Activated CD4-positive, alpha-beta T cell treated with anti-CD3 and anti-CD28 coated beads, Interleukin-2, amount 50 U/mL, for 24 hours (primary cell): ENCODE measurements around the gene NR2F2.

Source experiments
- DNase-seq, 2 donors: peaks; one replicate each; pipeline ENCODE4 v3.0.0-alpha.2; 2020; ENCODE audit warnings: low read depth in 1 of 2, low spot score in 1 of 2

Gene NR2F2

DNA sequence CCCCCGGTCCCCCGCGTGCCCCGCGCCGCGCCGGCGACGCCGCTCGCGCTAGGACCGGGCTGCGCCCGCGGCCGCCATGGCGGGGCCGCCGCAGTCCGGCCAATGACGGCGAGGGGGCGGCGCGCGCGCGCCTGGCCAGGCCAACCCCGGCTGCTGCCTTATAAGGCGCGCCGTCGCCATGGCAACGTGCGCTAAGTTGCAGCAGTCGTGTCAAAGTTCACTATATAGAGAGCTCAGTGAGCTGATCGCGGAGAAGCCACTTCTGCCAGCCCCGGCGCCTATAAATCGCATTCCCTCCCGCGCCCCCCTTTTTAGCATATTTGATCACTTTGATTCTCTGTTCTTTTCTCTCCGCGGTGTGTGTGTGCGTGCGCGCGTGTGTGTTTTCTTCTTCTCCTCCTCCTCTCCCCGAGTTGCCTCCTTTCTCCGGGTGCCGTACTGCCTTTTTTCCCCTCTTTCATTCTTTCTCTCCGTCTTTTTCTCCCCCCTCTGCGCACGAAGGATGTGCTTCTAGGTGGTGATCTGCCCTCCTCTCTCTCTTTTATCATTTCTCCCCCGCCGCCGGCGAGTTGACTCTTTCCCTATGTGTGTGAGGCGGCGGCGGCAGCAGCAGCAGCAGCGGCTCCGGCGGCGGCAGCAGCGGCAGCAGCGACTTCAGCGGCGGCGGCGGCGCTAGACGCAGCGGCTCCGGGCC is at the start of gene NR2F2:
TSS of gene NR2F2 (plus strand) at position 251 of the 694 bp plus-strand sequence. CDS start 1,406 bp downstream, outside the sequence.
- peak in 1 of 2 donors; percentile 25 for DNase-seq

DNA sequence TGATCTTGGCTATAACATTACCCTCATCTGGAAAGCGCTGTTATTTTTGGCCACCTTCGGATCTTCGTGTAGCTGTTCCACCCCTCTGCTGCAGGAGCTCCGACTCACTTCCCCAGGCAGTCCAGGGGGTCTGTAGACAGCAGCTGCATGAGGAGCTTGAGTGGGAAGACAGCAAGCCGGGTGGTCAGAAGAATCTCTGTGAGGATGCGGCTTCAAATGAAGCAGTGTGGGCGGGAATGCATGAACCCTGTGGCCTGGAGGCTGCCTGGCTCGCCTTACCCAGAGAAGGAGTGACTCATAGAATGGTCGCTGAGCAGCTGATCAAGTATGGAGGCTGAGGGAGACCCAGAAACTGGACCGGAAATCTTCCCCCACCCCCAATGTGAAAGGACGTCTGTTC is 45.2 kb upstream of the NR2F2 start:
- no peak for DNase-seq

DNA sequence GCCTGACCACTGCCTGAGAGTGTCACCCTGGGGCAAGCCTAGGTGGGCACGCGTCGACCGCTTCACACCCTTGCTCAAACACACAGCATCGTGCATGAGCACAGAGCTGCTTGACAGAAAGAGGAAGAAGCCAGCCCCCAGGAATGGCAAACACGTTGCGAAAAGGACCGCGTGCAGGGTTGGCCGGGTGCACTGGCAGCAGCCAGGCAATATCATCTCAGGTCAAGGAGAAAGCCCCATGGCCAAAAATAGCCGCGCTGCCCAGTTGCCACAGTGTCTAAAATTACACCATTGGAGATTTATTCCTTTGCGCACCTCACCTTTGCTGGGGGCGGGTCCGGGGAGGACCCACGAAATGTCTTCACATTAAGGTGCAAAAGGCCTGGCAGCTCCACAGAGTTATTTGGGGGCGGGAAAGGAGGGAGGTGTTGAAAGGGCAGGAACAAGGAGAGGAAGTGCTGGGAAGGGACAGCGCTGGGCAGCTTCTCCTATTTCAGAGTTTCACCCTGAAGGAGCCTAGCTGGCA is 44.7 kb upstream of the NR2F2 start:
- DNase-seq = no peak

GRCh38 chr15:96290679-96291078 is 39.8 kb upstream of the NR2F2 start:
- no peak for DNase-seq

GRCh38 chr15:96292635-96293034 is 37.9 kb upstream of the NR2F2 start:
- DNase-seq = no peak

GRCh38 chr15:96293441-96293840 is 37.1 kb upstream of the NR2F2 start:
- DNase-seq = no peak

DNA sequence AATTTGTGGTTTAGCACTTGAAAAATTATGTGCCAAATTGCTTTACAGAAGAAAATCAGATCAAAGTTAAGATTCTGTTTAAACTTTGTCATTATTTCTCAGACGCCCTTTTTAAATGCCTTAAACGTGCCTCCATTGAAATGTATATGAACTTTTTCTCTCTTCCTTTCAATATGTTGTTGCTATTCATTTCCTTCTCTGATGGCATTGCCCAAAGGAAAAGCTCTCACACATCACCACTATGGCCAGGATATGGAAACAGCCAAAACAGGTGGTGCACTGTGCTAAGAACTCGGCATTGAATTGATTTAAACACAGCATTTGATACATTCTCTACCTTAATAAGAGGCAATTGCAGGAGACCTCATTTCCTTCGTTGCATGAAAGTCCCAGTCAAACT is 35.7 kb upstream of the NR2F2 start:
- no peak for DNase-seq

- no peak for DNase-seq
Measured at GRCh38 chr15:96296264-96296663, 34.2 kb upstream of the NR2F2 start.

GRCh38 chr15:96297783-96298182 is 32.7 kb upstream of the NR2F2 start:
- DNase-seq = no peak

DNA sequence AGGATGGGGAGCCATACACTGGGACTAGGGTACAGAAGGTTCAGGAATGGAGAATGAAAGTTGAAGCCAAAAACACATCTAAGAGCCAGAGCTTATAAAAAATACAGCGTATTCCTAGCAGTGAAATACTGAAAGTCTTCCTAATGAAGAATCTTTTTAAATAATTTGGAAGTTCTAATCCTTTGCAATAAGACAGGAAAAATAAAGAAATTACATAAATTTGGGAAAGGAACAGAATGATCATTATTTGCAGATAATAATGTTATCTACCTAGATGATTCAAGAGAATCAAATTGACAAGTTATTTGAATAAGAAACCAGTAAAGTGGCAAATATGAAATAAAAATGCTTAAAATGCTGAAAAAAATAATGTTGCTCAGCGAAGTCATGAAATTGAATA is 32.3 kb upstream of the NR2F2 start:
- no peak for DNase-seq

GRCh38 chr15:96300836-96301235 is 29.7 kb upstream of the NR2F2 start:
- no peak for DNase-seq

- DNase-seq = no peak
Measured at GRCh38 chr15:96303503-96304056, 26.9 kb upstream of the NR2F2 start.

DNA sequence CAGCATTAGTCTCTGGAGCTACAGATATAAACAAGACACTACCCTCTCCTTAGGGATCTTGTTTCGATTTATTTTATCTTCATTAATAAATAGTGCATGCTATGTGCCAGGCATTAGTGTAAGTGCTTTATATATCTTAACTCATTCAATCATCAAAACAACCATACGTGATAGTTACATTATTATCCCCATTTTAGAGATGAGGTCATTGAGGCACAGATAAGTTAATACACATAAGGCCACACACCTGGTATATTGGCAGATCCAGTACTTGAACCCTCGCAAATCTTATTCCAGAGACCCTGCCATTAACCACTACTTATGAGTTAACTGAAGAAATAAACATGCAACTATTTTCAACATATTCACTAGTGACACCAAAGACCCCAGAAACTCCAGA is 25.7 kb upstream of the NR2F2 start:
- no peak for DNase-seq

DNA sequence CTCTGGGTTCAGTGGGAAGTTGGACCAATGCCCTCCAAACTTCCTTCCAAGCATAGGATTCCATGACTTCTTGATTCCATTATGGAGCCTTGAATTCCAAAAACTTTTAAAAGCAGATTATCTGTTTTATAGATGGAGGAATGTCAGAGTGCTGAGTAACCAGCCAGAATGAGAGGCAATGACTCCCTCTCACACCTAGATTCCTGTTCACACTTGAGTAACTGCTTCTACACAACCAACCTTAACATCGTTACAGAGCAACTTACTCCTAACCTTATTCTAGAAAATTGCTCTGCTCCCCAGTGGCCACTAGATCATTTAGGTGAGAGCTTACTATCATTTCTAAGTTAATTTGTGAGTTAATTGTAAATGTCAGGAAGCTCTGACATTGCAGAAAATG is 24.2 kb upstream of the NR2F2 start:
- DNase-seq = no peak

- DNase-seq = no peak
Measured at GRCh38 chr15:96307856-96308394, 22.6 kb upstream of the NR2F2 start.

- DNase-seq = no peak
Measured at GRCh38 chr15:96309143-96309660, 21.3 kb upstream of the NR2F2 start.

GRCh38 chr15:96311256-96311955 is 19.1 kb upstream of the NR2F2 start:
- no peak for DNase-seq

DNA sequence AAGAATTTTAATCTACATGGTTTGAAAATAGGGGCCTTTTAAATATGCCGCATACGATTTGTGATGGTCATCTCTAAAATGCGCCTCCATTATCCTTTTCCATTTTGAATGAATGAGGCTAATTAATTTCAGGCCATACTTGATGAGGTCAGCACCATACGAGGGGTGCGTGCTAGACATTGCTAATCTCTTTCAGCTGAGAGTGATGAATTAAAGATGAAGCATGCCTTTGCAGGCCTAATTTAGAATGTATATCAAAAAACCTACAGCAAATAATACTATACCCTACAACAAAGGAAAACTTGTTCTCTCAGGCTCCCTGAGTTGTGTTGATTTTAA is 18.6 kb upstream of the NR2F2 start:
- no peak for DNase-seq

DNA sequence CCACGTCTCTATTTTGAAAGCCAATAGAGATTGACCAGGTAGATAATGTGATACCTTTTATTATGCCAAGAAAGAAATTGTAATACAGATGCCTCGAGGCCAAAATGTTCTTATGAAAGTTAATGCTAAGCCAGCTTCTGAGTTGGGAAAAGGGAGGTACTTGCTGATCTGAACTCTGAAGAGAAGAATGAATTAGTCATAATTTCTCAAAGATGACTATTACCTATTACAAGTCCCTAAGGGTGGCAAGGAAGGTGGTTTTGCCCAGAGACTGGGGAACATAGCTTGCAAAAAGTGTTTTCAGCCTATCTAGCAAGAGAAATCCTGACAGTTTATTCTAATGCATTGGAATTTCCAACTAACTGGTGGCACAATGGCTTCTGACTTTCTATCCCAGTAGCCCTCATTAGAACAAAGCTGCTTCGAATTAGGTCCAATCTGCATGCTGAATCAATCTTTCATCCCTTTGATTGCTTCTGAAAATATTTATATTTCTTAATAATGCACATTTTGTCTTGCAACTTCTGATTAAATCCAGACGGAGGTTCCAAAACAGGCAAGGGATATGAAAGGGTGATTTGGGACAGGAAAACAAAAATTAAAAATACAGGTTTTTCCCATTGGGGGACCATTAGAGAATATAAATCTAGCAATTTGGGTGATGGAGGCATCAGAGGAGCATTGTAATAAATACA is 17.7 kb upstream of the NR2F2 start:
- no peak for DNase-seq

GRCh38 chr15:96314518-96314917 is 16.0 kb upstream of the NR2F2 start:
- no peak for DNase-seq

GRCh38 chr15:96314963-96315362 is 15.5 kb upstream of the NR2F2 start:
- no peak for DNase-seq
